ENCODE results near the gene CACNA2D3.

Gene CACNA2D3

DNA sequence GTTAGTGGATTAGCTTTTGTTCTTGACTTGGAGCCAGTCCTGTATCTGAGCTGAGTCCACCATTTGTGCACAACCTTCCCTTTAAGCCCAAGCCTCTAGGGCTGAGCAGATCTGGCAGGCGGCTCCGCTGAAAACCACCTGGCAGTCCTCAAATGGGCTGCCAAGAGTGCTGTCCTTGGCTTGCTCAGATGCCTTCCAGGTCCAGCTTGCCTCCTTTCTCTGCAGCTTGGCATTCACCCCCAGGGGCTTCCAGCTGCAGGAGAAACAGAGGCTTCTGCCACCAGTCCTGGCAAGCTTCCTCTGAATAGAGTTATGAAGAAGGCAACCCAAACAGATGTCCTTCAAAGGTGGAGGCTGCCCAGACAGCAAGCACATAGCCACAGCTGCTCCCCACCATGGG is 708.8 kb downstream of the CACNA2D3 start:
- no peak for DNase-seq

DNA sequence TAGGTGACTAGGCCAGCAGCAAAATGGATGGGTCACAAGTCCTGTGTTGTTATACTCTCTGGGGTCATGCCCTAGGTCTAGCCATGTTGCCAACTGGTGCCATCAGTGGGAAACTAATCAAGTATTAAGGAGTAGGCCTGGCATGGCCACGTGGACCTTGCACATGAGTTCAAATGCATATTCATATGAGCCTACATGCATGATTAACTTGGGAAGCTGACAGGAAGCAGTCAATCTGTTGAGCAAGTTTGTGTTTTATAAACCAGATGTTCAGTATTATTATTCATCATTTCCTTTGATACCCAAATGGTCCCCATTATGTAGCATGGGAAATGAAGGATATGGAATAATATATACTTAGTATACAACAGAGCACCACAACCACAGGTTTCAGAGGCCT is 710.5 kb downstream of the CACNA2D3 start:
- DNase-seq: no peak

DNA sequence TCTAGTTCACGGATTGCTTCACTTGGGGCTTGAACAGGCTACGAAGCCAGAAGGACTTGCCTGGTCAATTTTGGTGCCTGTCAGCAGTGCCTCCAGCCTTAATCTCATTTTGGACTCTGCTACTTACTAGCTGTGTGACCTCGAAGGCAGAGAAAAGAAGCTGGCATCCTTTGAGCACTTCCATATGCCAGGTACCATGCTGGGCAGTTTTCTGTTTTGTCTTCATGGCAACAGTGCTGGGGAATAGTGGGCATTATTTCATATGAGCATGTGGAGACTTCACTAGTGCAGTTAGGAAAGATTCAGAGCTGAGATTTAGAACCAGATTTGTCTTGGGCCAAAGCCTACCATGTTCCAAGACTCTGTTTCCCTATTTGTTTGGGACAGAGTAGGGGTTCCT is 713.3 kb downstream of the CACNA2D3 start:
- DNase-seq: no peak

DNA sequence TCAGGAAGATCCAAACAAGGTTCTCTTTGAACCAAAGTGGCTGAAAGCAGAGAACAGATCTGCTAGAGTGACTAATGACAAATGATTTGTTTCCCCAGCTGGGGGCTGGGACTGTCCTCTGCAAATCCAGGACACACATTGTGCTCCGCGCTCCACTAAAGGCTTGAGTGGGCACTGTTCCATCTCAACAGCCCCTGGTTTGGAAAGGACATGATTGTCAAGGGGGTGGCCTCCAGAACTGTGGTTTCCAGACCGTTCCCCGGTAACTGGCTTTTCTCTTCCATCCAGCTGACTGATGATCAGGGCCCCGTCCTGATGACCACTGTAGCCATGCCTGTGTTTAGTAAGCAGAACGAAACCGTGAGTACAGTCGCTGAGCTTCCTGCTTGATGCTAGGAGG is 714.5 kb downstream of the CACNA2D3 start:
- no peak for DNase-seq

DNA sequence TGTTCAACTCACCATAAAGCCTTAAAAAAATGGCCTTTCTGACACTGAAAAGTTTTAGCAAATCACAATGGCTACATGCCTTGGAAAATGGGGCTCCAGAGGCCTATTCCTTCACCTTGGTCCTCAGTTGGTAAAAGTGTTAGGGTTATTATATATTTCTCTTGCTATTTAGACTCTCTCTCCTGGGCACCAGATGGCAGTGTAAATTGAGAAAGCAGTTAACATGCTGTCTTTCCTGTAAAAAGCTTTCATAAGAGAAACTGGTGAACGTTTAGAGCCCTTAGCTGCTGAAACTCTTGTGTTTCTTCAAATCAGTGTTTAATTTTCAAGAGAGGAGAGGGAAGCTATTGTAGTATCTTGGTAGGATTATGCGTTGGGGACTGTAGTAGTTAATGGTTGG is 715.6 kb downstream of the CACNA2D3 start:
- no peak for DNase-seq

DNA sequence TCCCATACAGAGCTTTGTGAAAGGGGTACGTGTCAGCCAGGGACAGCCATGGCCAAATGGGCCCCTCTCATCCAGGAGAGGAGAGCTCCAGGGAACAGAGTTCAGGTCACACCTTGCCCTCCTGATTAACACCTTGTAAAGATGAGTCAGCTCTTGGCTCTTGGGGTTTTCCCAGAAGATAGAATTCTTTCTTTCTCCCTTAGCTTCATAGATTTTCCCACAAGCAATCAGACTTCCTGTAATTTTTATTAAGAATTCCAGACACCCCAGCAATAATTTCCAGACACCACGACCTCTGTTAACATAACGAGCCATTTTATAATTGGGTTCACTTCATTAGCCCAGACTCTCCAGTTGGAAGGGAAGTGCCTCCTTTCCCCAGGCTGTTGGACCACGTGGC is 719.1 kb downstream of the CACNA2D3 start:
- DNase-seq: no peak

DNA sequence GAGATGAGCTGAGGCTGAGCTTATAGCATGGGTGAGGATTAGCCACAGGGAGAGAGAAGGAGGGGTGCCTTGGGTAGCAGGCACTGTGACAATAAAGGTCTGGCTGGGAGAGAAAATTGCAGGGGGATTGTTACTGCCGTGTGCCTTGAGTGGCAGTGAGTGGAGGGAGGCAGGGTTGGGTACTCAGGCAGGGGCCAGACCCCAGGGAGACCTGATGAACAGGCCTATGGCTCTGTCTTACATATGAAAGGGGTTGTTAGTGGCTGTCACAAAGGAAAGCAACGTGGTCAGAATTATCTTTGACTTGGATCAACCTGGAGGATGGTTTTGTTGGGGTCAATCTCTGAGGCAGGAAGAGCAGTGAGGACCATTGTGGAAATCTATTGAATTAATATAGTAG is 721.0 kb downstream of the CACNA2D3 start:
- DNase-seq: no peak

DNA sequence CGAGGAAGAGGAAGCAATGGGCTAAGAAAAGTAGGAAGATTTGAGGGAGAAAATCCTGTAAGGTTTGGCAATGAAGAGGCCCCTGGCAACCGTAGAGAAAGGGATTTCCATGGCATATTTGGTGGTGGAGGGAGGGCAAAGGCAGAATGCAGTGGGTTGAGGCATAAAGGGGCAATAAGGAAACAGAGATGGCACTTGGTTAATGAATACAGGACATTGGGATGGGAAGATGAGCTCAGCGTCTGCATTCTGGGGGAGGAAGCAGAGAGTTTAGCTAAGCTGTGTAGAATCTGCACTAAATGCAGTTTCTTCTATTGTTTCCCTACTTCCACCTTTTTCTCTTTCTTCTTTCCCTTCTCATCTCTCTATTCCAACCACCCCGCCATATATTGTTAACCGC is 721.9 kb downstream of the CACNA2D3 start:
- DNase-seq: no peak

DNA sequence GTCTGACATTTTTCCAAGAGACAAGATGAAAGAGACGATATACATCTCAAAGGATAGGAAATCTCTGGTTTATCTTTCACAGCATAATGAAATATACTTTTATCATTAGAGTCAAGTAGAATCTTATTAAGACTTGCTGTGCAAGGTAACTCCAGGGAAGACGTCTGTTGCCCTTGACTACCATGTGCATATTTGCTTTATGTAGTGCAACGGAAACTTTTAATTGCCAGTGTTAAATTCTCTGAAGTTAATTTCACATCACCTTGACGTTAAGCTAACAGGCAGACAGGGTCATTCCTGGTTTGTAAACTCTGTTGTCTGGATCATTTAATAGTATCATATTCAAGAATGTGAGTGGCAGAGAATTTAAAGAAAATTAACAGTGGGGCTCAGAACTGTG is 722.7 kb downstream of the CACNA2D3 start:
- DNase-seq: no peak

DNA sequence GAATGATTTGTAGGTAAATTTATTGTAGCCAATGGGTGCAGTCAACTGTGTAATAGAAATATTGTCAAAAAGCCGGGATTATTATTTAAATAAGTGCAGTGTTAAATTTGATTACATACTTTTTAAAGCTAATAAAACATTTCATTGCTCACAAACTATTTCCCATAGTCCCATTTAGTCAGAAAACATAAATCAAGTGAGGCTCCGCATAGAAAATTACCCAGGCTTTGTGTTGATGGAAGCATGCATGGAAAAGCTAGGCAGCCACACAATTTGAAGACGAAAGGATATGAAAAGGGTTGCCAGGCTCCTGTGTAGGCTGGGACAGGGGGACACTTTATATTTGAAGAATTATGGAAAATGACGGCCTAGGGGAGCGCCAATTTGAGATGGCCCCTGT is 723.2 kb downstream of the CACNA2D3 start:
- no peak for DNase-seq

DNA sequence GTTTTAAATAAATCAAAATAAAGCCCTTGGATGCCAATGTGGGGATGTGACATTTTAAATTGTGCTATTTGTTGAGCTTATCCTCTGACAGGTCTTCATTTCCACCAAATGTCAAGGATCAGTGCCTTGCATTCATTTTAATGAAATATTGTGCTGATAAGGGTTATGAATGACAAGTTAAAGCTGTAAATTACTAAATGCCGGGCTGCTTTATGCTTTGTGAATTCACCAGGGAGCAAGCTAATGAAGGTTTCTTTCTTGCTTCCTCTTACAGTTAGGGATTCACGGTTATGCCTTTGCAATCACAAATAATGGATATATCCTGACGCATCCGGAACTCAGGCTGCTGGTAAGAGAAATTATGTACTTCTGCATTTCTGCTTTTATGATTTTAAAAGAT is 723.8 kb downstream of the CACNA2D3 start:
- DNase-seq: no peak

DNA sequence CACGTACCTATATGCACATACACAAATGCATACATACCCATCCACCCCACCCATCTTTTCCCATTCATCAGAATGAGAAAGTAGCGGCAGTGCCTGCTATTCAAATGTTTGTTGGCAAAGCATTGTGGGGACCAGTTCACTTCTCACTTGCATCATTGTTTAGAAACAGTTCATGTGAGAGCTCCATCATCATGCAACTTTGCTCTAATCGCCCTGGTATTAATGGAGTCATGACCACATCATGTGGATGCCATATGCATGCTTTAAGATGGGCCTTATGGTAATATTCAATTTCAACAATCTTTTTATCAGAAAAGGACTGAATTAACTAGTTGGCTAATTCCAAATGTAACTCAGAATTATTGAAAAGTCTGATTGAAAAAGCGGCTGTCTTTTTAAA is 725.0 kb downstream of the CACNA2D3 start:
- no peak for DNase-seq

DNA sequence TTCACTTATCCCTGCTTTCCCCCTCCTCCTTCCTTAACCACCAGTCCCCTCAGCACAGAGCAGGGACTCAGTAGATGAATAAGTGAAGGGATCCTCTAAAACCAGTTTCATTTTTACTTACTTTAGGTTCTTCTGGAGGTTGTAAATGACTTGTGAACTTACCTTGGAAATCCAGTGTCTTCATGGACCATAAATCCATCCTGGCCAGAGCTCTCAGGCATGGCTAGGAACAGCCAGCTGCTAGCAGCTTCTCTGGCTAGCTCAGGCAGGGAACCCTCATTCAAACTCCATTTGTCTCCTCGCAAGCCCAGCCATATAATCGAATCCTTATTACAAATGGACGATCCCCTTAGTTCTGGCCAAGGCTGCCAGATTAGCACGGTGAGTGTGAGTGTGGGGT is 727.0 kb downstream of the CACNA2D3 start:
- DNase-seq: no peak

DNA sequence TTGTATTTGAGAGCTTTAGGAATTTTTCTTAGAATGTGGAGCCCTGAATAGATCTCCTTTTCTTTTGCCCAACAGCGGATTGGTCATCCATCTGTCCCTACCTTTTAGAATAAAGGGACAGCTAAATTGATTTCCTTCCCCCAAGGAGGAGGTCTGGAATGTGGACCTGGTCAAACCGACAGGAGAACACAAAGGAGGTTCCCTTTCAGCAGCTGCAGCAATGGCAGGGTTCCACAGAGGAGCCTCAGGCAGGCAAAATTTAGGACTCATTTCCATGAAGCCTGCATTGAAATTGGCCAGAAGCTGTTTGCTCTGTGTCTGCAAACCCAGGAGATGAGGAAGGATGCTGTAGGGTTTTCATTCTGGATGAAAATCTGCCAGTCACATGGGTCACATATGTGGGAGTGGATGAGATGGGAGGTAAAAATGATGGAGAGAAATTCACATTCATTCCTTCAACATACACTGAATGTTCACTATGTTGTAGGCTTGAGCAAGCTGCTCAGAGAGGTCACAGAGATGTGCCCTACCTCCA is 728.2 kb downstream of the CACNA2D3 start:
- DNase-seq: no peak

DNA sequence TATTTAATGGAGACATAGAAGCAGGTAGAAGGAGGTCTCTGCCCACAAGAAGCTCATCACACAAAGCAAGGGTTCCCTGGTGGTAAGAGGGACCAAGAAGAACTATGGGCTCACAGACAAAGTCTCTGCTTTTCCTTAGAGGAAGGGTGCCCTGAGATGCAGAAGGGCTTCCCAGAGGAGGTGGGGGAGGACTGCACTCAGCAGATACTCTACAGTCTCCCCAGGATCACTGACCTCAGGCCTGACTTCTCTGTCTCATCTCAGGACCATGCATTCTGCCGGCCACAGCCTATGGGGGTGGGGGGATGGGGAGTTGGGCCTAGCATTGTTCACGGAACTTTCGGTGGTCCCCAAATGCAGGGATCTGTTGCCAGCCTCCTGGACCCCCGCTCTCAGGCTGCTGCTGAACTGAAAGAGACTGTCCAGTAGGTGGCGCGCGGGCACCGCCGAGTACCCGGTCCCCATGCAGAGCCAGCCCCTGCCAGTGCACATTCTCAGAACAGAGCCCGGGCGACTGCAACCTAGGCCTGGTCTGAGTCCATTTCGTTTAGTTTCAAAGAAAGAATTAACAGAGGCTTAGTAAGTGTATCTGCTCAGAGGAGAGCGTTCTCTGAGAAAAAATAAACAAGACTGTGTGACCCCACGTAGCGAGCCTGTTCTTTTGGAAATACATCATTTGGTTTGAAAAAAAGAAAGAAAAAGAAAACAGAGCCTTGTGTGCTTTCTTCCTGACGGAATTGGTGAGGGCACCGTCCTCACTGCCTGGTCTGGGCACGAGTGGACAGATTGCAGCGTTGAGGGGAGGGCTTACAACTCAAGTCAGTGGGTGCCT is 731.4 kb downstream of the CACNA2D3 start:
- DNase-seq: peak in 1 of 2 experiments; percentile 1

DNA sequence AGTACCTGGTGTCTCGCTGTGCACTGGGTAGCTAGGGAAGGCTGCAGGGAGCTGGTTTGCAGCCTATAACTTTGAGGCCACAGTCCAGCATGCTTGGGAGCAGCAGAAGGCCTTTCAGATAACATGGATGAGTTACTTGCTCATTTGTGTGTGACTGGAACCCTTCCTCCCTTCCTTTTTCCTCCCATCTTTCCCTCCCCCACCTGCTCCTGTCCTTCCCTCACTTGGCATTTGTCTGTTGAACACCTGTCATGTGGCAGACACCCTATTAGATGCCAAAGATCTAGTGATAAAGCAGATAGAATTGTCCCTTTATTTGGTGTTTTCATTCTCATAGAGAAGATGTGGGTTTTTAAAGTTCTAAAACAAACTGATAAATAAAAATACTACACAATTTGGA is 733.9 kb downstream of the CACNA2D3 start:
- DNase-seq: no peak

DNA sequence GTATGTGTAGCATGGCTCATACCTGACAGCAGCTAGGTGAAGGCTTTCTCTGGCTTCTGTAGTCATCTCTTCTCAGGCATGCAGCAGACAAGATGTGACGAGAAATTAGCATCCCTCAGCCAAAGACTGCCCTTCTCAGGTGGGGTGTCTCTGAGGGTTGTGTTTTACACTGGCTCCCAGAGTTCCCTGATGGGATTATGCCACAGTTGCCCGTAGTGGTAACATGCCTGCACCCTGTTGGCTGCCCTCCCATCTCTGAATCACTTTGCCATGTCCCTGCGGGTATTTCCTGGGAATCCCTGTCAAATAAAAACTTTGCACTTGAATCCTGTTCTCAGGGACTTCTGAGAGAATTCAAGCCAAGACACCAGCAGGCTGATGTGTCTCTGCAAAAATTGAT is 735.0 kb downstream of the CACNA2D3 start:
- no peak for DNase-seq

DNA sequence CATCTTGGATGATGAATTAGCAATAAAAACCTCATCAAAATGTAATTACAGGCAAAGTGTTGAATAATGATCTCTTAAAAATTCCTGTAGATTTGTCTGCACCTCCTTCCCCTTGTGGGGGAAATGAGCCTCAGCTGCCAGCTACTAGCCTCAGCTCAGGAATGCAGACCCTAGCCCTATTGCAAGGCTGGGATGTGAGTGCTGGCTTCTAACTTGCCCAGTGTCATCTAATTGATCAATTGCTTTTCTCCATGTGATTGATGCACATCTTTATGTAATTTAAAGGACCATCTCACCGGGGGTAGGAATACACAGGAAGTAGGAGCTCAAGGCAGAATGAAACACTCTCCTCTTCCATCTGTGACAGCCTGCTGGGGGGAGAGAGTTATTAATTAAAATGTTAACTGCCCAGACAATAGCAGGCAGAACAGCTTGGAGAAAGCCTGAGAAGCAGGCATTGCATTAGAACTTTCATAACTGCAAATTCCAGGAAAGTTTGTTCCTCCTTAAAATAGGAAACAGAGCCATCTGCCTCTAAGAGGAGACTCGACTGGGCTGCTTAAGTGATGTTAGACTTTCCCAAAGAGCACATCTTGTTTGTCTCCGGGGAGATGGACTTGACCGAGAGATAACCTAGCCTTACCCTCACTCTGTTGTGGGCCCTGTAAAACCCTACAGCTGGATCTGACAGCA is 735.9 kb downstream of the CACNA2D3 start:
- DNase-seq: no peak

DNA sequence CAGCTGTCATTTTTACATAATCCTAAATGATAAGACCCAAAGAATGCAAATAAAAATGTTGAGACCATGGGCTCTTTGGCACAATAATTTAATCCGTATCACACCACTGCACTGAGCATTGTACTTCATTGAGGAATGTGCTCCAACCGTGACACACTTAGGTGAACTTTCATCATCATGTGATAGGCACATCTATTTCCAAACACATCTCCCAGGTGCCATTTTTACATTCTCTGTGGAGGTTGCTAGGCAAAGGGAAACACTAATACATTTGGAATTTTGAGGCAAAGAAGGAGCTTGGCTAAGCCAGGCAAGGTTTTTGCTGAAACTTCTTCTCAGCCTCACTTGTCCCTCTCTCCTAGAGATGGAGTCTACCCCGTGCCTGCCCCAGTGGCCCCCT is 736.8 kb downstream of the CACNA2D3 start:
- DNase-seq: no peak

DNA sequence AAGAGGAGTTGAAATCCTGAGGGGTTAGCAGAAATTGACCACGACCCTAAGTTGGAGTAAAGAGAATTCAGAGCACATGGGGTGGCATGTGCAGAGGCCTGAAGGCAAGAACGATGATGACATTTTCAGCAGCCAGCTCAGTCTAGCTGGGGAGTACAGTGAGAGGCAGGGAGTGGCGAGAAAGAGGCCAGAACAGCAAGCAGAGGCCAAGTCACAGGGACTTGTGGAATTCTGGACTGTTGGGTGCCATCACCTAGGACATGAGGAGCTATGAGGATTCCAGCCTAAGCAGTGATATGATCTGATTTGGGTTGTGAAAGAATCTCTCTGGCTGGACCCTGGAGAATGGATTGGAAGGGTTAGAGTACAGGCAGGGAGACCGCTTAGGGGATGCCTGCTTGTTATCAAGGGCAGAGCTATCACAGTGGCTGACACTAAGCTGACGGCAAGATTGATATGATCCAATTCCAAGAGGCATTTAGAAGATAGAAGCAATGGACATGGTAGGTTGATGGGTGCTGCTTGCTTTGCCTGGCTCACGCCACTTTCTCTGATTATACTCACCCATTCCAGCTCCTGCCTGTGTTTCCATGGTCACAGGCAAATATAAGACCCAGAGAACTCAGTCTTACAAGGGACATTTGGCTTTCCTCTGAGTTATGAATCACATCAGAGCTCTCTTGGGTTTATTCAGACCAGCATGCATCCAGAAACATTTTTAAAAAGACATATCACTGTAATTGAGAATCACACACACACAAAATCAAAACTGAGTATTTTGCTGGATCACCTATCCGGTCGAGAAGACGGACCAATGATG is 739.1 kb downstream of the CACNA2D3 start:
- no peak for DNase-seq

DNA sequence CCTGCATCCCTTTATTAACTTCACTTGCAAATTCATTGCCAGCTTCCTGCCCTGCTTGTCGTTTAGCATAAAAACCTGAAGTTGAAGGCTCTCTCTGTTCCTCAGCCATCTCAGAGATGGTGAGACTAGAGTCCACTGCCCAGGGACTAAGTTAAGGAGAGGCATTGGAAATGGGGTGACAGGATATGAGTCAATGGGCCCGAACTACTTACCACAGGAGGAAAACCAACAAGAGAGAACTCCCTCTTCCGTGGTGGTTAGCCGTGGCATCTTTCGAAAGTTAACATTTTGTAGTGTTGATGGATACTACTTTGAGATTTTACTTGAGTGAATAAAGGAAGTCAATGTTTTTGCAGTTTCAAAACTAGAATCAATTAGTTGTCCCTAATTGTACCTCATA is 740.2 kb downstream of the CACNA2D3 start:
- DNase-seq: no peak

DNA sequence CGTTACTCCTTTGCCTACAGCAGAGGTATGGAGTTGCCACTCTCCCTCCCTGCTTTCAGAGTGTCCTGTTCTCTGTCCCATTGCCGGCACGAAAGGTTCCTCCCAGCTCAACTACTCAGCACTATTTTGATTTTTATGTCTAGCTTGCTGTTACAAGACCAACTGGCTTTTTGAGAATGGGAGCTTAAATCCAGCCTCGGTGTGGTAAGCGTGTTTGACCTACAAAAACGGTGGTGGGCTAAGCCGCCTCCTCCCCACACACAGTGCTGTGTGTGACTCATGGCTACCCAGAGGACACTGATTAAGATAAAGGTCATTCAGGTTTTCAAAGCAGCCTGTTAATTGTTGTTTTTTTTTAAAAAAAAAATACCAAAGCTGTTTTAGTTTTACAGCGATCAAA is 741.0 kb downstream of the CACNA2D3 start:
- DNase-seq: no peak

DNA sequence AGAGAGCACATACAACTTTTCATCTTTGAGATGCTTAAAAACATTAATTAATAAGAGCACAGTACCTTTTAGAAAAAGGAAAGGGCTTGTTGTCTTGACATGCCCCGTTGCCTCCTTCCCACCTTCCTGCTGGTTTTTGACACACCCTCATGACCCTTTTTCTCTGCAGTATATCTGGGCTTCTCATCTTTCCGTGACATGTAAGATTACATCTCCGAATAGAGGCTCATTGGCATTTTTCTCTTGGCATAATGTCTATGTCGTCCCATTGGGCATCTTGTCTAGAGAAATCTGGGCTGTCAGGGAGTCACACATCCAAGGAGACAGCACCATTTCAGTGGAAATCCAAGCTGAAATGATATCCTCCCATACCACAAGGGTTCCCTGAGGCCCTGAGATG is 741.4 kb downstream of the CACNA2D3 start:
- no peak for DNase-seq

DNA sequence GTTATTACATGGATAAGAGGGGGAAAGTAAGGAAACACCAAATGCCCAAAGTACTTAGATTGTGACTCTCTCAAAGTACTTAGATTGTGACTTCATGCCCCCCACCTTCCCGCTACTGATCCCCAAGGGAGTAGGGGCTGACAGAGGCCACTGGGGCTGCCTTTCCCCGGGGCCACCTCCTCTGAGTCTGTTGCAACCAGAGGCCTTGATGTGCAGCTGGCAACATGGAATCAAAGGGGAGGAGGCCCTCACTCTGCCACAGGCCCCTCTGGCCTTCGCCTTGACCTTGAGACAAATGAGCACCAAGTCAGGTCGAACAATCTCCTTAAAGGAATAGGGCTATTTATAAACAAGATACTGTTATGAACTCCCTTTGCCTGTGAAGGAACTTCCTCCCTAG is 743.0 kb downstream of the CACNA2D3 start:
- DNase-seq: no peak
